Activated B cell treated with CpG ODN at 0.5 μM for 24 hours (primary cell): ENCODE results near the gene ATG2A. TPM values are rescaled to one million over a fixed set of nuclear protein-coding genes. Genes with fewer than 3 reads are reported as not detected.

Source experiments
- ATAC-seq: fragments of 200-7000 bp; cut with Tn5 transposase; one replicate; pipeline ENCODE4 v1.10.0; 2021; ENCODE audit warnings: low read depth, mild to moderate bottlenecking, moderate library complexity
- CTCF ChIA-PET: fragments of 350-600 bp; sonication (Branson Sonifier 250); formaldehyde crosslinking; loops from one replicate; lab custom pipeline; 2021; ENCODE audit warnings: antibody characterized with exemption; lab: Charles Lee
- POLR2A ChIA-PET: fragments of 350-600 bp; sonication (Branson Sonifier 250); formaldehyde crosslinking; loops from one replicate; lab custom pipeline; 2021; ENCODE audit warnings: antibody characterized with exemption; lab: Charles Lee
- DNase-seq: peaks from one replicate; pipeline ENCODE4 v3.0.0; 2022
- H3K27ac Mint-ChIP-seq: one replicate; pipeline ENCODE4 v1.8.0; 2020; ENCODE audit warnings: mixed read lengths
- H3K27me3 Mint-ChIP-seq: one replicate; pipeline ENCODE4 v1.8.0; 2021; ENCODE audit warnings: mixed read lengths
- H3K36me3 Mint-ChIP-seq: one replicate; pipeline ENCODE4 v1.8.0; 2021; ENCODE audit warnings: low read depth, mixed read lengths
- H3K4me1 Mint-ChIP-seq: one replicate; pipeline ENCODE4 v1.8.0; 2021; ENCODE audit warnings: mixed read lengths
- H3K4me3 Mint-ChIP-seq: one replicate; pipeline ENCODE4 v1.8.0; 2020; ENCODE audit warnings: mild to moderate bottlenecking, mixed read lengths
- H3K9me3 Mint-ChIP-seq: one replicate; pipeline ENCODE4 v1.8.0; 2020; ENCODE audit warnings: mixed read lengths
- intact Hi-C: fragments of 100-400 bp; cut with micrococcal nuclease; formaldehyde crosslinking; loops from one replicate; pipeline ENCODE4 v1.15.1; 2024
- total RNA-seq: library from RNA; stranded (reverse); gene quantifications from 2 replicates; pipeline ENCODE4 v1.2.3, GENCODE V29; 2022
- TF ChIP-seq, protein P1 (sequence below): fragments of 200-600 bp; IDR thresholded peaks from one replicate; pipeline ENCODE4 v1.8.0; 2022; ENCODE audit warnings: antibody characterized with exemption, mild to moderate bottlenecking

ATG2A gene
- 31.2 and 35.0 TPM in 2 replicates for total RNA-seq

DNA sequence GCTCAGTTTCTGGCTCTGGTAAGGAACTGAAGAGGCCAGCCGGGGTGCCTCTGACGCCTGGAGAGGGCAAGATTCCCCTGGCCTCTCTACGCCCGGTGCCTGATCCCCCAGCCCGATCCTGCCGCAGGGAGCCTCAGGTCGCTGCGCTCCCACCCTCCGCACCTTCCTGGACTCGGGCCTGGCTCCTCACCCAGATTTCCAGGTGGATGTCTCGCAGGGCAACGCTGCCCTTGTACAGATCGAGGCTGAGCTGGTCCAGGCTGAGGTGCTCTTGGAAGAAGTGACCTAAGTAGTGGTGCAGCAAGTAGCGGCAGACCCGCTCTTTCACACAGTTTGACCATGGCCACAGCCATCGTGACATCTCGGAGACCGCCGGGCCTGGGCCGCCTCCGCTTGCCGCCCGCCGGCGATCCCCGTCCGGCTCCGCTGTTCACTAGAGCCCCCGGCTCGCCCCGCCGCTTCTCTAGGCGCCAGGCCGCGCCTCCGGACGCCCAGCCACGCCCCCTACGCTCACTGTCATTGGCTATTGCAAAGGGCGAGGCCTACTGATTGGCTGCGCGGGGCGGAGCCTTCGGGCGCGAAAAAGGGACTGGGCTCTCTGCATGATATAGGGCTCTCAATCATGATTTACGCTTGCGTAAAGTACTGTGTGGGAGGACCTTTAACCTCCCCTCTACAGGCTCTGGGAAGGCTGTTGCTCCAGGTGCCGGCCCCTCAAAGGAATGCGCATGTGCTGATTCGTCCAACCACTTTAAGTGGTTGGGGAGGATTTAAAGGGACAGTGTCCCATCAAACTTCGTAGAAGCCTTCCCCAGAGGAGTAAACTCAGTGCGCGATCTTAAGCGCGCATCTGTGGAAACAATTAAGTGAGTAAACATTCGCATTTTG is at the start of gene ATG2A:
Gene ATG2A, minus strand, starts transcription at position 435 of the 888 bp plus-strand sequence. Its CDS starts 74 bp downstream, at position 361.
- peaks cover 38% of the 10 kb centered on the region for H3K4me1 Mint-ChIP-seq
- DNase-seq (peak; percentile 97), ATAC-seq (peak; percentile 98)
- TF ChIP-seq, protein P1, sequence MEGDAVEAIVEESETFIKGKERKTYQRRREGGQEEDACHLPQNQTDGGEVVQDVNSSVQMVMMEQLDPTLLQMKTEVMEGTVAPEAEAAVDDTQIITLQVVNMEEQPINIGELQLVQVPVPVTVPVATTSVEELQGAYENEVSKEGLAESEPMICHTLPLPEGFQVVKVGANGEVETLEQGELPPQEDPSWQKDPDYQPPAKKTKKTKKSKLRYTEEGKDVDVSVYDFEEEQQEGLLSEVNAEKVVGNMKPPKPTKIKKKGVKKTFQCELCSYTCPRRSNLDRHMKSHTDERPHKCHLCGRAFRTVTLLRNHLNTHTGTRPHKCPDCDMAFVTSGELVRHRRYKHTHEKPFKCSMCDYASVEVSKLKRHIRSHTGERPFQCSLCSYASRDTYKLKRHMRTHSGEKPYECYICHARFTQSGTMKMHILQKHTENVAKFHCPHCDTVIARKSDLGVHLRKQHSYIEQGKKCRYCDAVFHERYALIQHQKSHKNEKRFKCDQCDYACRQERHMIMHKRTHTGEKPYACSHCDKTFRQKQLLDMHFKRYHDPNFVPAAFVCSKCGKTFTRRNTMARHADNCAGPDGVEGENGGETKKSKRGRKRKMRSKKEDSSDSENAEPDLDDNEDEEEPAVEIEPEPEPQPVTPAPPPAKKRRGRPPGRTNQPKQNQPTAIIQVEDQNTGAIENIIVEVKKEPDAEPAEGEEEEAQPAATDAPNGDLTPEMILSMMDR = no peak
- no peaks in the 10 kb centered on the region for H3K9me3 Mint-ChIP-seq
- H3K27me3 Mint-ChIP-seq = no peaks in the 10 kb centered on the region
- ChIA-PET CTCF (interaction anchor here (1.9 kb wide), 1 partner anchor 96 kb away, joined by 7 read pairs; the partner anchor contains the start of gene ARL2), POLR2A (interaction anchor here (0.7 to 1.4 kb wide), 6 partner anchors 52 to 345 kb away, joined by 3 to 7 read pairs (median 4); partner anchors contain the start of gene ARL2)
- peak within 1 kb of the TSS; percentile 85 for H3K27ac Mint-ChIP-seq
- H3K4me3 Mint-ChIP-seq = peak within 1 kb of the TSS; percentile 88
- H3K36me3 Mint-ChIP-seq = peaks cover 19% of the 10 kb centered on the region
- intact Hi-C loops = loop anchor here (1.0 to 2.0 kb wide), 9 partner anchors 7 to 215 kb away; partner anchors contain the start of genes CDCA5, EHD1, PPP2R5B and SF1

DNA sequence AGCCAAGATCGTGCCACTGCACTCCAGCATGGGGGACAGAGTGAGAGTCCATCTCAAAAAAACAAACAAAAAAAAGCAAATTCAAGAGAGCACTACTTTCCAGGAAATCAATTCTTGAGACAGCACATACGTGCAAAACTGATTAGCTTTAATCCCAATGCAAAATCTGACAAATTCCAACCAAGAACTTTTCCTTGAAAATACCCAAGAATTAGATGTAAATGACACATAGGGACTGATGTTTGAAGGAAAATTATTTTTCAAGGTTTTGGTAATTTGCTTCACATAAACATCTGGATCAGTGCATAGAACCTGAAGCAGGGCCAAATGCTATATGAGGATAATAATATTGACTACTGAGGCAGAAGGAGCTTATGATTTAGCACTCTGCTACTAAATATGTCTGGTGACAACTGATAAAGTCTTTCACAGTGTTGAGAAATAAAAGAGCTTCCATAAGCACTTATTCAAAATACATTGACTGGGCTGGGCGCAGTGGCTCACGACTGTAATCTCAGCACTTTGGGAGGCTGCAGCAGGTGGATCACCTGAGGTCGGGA is 46.1 kb upstream of the ATG2A start:
- ATAC-seq (no peak), DNase-seq (no peak)
- TF ChIP-seq, protein P1 = no peak
- Mint-ChIP-seq H3K36me3 (no peaks in the 10 kb centered on the region), H3K27me3 (peaks cover 2% of the 10 kb centered on the region), H3K4me1 (peaks cover 6% of the 10 kb centered on the region), H3K27ac (no peak overlapping the region), H3K4me3 (no peak overlapping the region), H3K9me3 (no peaks in the 10 kb centered on the region)
- CTCF ChIA-PET = no interaction called here
- intact Hi-C loops = no loop called here
- POLR2A ChIA-PET = interaction anchor here (0.8 kb wide), 1 partner anchor 57 kb away, joined by 3 read pairs; no protein-coding TSS in a partner anchor

DNA sequence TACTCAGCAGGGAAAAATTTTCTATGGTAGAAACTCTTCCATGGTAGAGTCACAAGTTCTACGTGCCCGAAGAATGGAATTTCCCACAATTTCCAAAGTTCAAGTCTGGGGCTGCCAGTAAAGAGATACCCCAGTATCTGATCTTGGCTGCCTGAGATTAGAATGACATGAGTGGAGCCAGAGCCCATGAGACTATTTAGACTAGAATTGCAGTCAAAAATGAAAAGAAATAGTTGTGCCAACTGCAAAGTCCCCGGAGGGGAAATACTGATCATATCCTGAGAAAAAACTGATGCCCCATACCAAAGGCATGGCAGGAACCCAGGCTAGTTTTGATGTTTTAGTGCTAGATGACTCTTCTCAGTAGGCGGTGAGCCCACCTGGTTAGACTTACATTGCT is 43.7 kb upstream of the ATG2A start:
- peaks cover 2% of the 10 kb centered on the region for H3K27me3 Mint-ChIP-seq
- H3K27ac Mint-ChIP-seq = no peak overlapping the region
- no peaks in the 10 kb centered on the region for H3K9me3 Mint-ChIP-seq
- no peaks in the 10 kb centered on the region for H3K36me3 Mint-ChIP-seq
- TF ChIP-seq, protein P1 = no peak
- no peak for DNase-seq
- ChIA-PET POLR2A (no interaction called here), CTCF (no interaction called here)
- no peak overlapping the region for H3K4me3 Mint-ChIP-seq
- H3K4me1 Mint-ChIP-seq = peaks cover 6% of the 10 kb centered on the region
- intact Hi-C loops = no loop called here
- ATAC-seq = no peak

DNA sequence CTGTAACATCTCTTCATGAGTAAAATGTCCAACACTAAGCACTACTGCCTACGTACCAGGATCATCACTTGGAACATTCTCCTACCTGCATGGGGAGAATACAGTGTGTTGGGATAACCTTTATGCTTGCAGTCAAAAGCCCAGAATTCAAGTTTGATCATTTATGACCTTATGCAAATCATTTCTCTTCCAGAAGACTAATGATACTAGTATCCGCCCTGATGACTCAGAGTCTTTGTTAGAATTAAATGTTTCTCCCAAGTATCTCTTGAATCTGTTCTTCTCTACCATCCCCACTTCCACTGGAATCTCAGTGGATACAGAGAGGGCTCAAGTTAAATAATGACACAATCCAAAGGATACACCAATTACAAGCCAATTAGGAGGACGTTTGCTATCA is 42.5 kb upstream of the ATG2A start:
- no peaks in the 10 kb centered on the region for H3K9me3 Mint-ChIP-seq
- no peaks in the 10 kb centered on the region for H3K36me3 Mint-ChIP-seq
- TF ChIP-seq, protein P1 = no peak
- CTCF ChIA-PET = no interaction called here
- peaks cover 2% of the 10 kb centered on the region for H3K27me3 Mint-ChIP-seq
- no peak overlapping the region for H3K4me3 Mint-ChIP-seq
- no peak for ATAC-seq
- H3K27ac Mint-ChIP-seq = no peak overlapping the region
- intact Hi-C loops = no loop called here
- H3K4me1 Mint-ChIP-seq = peaks cover 6% of the 10 kb centered on the region
- POLR2A ChIA-PET = interaction anchor here (0.7 kb wide), 1 partner anchor 248 kb away, joined by 5 read pairs; no protein-coding TSS in a partner anchor
- DNase-seq = no peak

DNA sequence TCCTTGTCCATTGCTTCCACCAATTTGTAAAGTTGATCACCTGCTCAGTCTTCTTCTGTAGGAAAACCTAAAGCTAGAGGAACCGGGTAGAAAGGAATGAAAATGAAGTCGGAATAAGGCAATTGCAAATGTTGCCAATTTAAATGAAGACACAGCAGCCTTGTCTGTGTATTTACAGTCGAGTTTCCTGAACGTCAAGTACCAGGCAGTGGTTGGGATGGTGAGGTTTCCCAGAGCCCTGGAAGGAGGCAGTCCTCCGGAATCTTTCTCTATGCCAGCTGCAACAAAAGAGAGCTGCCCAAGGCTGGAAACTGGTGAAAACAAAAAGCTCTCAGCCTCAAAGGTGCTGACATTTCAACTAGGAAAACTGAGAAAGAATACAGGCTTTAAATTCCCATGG is 37.2 kb upstream of the ATG2A start:
- H3K9me3 Mint-ChIP-seq = no peaks in the 10 kb centered on the region
- TF ChIP-seq, protein P1 = no peak
- no peak overlapping the region for H3K4me3 Mint-ChIP-seq
- POLR2A ChIA-PET = no interaction called here
- H3K36me3 Mint-ChIP-seq = no peaks in the 10 kb centered on the region
- no peaks in the 10 kb centered on the region for H3K4me1 Mint-ChIP-seq
- CTCF ChIA-PET = no interaction called here
- ATAC-seq (no peak), DNase-seq (no peak)
- peaks cover 6% of the 10 kb centered on the region for H3K27me3 Mint-ChIP-seq
- intact Hi-C loops = loop anchor here (2.0 kb wide), 1 partner anchor 15 kb away; no protein-coding TSS in a partner anchor
- no peak overlapping the region for H3K27ac Mint-ChIP-seq
